ENCODE results near the gene ZFP36L1. TPM values are rescaled to one million over a fixed set of nuclear protein-coding genes. Genes with fewer than 3 reads are reported as not detected.

The ZFP36L1 gene
- total RNA-seq, 1 donor, result 46.7 TPM

- TF ChIP-seq, protein P1, sequence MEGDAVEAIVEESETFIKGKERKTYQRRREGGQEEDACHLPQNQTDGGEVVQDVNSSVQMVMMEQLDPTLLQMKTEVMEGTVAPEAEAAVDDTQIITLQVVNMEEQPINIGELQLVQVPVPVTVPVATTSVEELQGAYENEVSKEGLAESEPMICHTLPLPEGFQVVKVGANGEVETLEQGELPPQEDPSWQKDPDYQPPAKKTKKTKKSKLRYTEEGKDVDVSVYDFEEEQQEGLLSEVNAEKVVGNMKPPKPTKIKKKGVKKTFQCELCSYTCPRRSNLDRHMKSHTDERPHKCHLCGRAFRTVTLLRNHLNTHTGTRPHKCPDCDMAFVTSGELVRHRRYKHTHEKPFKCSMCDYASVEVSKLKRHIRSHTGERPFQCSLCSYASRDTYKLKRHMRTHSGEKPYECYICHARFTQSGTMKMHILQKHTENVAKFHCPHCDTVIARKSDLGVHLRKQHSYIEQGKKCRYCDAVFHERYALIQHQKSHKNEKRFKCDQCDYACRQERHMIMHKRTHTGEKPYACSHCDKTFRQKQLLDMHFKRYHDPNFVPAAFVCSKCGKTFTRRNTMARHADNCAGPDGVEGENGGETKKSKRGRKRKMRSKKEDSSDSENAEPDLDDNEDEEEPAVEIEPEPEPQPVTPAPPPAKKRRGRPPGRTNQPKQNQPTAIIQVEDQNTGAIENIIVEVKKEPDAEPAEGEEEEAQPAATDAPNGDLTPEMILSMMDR (IDR thresholded peaks at IDR 0.05; ENCODE audit: extremely low read depth, low read depth, low read length), result no peak
- Histone ChIP-seq H3K4me2 (ENCODE audit: insufficient read depth, low read length) (no peak overlapping the region), H2AFZ (ENCODE audit: low read length) (no peak overlapping the region), H3K36me3 (ENCODE audit: insufficient read depth, low read length) (peaks cover 39% of the 10 kb centered on the region), H3K4me3 (ENCODE audit: insufficient read depth, low read length) (no peak overlapping the region), H3K27ac (ENCODE audit: low read depth, low read length) (peak overlapping the region; percentile 54), H3K4me1 (ENCODE audit: insufficient read depth, low read length) (peaks cover 44% of the 10 kb centered on the region), H3K79me2 (ENCODE audit: insufficient read depth, low read length) (peaks cover 26% of the 10 kb centered on the region), H4K20me1 (ENCODE audit: insufficient read depth, low read length) (peaks cover 22% of the 10 kb centered on the region), H3K9me3 (ENCODE audit: low read depth, low read length) (no peaks in the 10 kb centered on the region), H3K27me3 (ENCODE audit: insufficient read depth, low read length) (no peaks in the 10 kb centered on the region)
- DNase-seq (ENCODE audit: insufficient read length, low spot score, missing footprints), result peak; percentile 53
Observed at GRCh38 chr14:68785534-68786490, 7.1 kb downstream of the ZFP36L1 start.

DNA sequence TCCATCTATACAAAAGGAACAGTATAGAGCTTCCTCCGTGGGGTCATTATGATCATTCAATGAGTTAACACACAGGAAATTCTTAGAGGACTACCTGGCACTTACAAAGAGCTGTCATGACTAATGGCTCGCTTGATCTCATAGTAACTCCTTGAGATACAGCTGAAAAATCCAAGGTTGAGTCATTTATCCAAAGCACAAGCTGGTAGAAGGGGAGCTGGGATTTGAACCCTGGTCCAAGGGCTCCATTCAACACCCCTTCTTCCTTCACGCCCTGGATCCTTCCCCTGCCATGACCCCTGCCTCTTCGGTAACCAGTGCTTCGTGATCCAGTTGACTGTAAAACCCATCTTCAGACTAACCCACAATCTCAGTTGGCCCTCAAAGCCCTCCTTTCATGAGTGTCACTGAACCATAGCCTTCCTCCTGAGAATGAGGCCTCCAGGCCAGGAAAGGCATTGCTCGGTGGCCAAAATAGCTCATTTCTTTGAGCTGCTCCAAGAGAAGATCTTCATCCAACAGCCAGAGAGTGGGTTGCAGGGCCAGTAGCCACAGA, 7.8 kb downstream of the ZFP36L1 start:
- H3K4me1 ChIP-seq (ENCODE audit: insufficient read depth, low read length), result peaks cover 48% of the 10 kb centered on the region
- H3K27ac ChIP-seq (ENCODE audit: low read depth, low read length), result peak overlapping the region; percentile 54

DNA sequence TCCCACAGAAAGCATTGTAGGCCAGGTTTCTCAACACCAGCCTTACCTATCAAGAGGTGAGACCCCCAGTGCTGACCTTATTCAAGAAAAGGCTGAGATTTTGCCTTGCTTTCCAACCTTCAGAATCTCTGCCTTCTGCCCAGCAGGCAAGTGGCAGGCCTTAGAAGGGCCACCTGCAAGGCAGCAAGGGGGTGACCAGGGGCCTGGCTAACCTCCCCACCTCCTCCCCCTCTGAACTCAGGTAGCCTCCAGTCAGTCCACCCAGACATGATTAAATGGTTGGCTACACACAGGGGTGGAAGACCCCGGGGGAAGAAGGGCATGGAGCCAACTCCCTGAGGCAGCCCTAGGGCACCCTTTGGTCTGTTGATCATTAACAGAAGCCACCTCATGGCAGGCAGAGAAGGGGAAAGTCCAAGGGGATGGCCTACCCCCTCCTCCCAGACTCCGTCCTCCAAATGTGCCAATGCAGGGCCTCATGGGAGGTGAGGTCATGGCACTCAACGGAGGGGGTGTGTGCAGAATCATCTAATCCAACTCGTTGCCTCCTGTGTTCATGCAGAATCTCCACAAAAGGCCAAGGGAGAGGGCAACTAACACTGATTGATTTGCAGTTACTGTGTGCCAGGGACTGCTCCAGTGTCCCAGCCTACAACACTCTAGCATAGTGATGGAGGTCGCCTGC, 8.5 kb downstream of the ZFP36L1 start:
- peaks cover 11% of the 10 kb centered on the region for H3K79me2 ChIP-seq (ENCODE audit: insufficient read depth, low read length)
- no peak overlapping the region for H2AFZ ChIP-seq (ENCODE audit: low read length)
- H3K4me1 ChIP-seq (ENCODE audit: insufficient read depth, low read length), result peaks cover 51% of the 10 kb centered on the region
- no peaks in the 10 kb centered on the region for H3K27me3 ChIP-seq (ENCODE audit: insufficient read depth, low read length)
- peak overlapping the region; percentile 54 for H3K27ac ChIP-seq (ENCODE audit: low read depth, low read length)
- DNase-seq (ENCODE audit: insufficient read length, low spot score, missing footprints), result peak; percentile 23
- H3K4me3 ChIP-seq (ENCODE audit: insufficient read depth, low read length), result no peak overlapping the region
- H4K20me1 ChIP-seq (ENCODE audit: insufficient read depth, low read length), result peaks cover 8% of the 10 kb centered on the region
- peaks cover 24% of the 10 kb centered on the region for H3K36me3 ChIP-seq (ENCODE audit: insufficient read depth, low read length)
- no peaks in the 10 kb centered on the region for H3K9me3 ChIP-seq (ENCODE audit: low read depth, low read length)
- no peak overlapping the region for H3K4me2 ChIP-seq (ENCODE audit: insufficient read depth, low read length)
- TF ChIP-seq, protein P1 (IDR thresholded peaks at IDR 0.05; ENCODE audit: extremely low read depth, low read depth, low read length), result no peak

More for the DNA sequence above, 7.8 kb downstream of the ZFP36L1 start:
- peak; percentile 76 for DNase-seq (ENCODE audit: insufficient read length, low spot score, missing footprints)
- Histone ChIP-seq H2AFZ (ENCODE audit: low read length) (no peak overlapping the region), H3K4me2 (ENCODE audit: insufficient read depth, low read length) (no peak overlapping the region), H3K27me3 (ENCODE audit: insufficient read depth, low read length) (no peaks in the 10 kb centered on the region), H3K9me3 (ENCODE audit: low read depth, low read length) (no peaks in the 10 kb centered on the region), H4K20me1 (ENCODE audit: insufficient read depth, low read length) (peaks cover 15% of the 10 kb centered on the region), H3K4me3 (ENCODE audit: insufficient read depth, low read length) (no peak overlapping the region), H3K36me3 (ENCODE audit: insufficient read depth, low read length) (peaks cover 31% of the 10 kb centered on the region), H3K79me2 (ENCODE audit: insufficient read depth, low read length) (peaks cover 18% of the 10 kb centered on the region)
- TF ChIP-seq, protein P1 (IDR thresholded peaks at IDR 0.05; ENCODE audit: extremely low read depth, low read depth, low read length), result no peak

Measured in osteoblast (primary cell).